ENCODE data around the gene HVCN1. TPM values are rescaled to one million over a fixed set of nuclear protein-coding genes. Genes with fewer than 3 reads are reported as not detected.
"Not testable (repeated sequence)": the region's sequence is repeated elsewhere in the genome, so short reads cannot be mapped to it uniquely, and the experiment has no call there.

Gene HVCN1
- total RNA-seq, 1 donor from 2014 or later = 1.4 TPM

DNA sequence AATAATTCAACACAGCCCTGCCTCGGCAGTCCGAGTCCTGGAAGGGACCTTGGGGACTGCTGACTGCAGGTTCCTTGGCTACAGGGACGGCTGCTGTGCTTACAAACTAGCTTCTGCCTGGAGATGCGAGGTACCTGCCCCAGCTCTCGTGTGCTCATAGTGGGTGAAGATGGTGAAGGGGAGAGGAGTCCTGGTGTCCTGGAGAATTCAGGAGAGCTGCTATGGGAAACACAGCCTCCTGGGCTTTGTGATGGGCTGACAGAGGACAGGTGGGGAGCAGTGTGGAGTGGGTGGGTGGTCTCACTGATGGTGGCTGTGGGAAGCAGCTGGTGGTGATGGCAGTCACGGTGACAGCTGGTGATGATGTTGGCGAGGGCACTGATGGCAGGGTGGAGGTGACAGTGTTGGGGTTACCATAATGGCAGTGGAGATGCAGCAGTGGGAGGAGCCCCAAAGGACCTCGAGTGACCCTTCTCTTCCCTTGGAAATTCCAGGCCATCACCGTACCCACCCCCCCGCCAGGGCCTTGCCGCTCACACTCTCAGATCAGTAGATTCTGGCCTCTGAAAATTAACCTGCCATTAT is 32.8 kb downstream of the HVCN1 start:
- DNase-seq (ENCODE audit: low read depth) = no peak
- no peak overlapping the region for H3K4me3 ChIP-seq (ENCODE audit: low read depth, low read length)
- TF ChIP-seq, protein P1, sequence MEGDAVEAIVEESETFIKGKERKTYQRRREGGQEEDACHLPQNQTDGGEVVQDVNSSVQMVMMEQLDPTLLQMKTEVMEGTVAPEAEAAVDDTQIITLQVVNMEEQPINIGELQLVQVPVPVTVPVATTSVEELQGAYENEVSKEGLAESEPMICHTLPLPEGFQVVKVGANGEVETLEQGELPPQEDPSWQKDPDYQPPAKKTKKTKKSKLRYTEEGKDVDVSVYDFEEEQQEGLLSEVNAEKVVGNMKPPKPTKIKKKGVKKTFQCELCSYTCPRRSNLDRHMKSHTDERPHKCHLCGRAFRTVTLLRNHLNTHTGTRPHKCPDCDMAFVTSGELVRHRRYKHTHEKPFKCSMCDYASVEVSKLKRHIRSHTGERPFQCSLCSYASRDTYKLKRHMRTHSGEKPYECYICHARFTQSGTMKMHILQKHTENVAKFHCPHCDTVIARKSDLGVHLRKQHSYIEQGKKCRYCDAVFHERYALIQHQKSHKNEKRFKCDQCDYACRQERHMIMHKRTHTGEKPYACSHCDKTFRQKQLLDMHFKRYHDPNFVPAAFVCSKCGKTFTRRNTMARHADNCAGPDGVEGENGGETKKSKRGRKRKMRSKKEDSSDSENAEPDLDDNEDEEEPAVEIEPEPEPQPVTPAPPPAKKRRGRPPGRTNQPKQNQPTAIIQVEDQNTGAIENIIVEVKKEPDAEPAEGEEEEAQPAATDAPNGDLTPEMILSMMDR (conservative IDR thresholded peaks at IDR 0.05; ENCODE audit: low read depth, low read length) = no peak

DNA sequence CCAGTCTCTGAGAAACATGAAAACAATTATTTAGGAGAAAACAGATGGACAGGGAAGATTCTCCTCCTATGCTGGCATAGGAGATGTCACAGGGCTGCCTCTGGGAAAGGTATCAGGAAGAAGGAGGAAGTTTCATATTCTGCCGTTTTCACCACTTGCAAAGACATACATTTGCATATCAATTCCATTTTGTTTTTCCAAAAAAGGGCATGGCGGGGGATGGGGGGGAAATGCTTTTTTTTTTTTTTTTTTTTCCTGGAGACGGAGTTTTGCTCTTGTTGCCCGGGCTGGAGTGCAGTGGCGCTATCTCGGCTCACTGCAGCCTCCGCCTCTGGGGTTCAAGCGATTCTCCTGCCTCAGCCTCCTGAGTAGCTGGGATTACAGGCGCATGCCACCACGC is 34.7 kb downstream of the HVCN1 start:
- not testable (repeated sequence) for H3K4me3 ChIP-seq (ENCODE audit: low read depth, low read length); DNase-seq (ENCODE audit: low read depth)

DNA sequence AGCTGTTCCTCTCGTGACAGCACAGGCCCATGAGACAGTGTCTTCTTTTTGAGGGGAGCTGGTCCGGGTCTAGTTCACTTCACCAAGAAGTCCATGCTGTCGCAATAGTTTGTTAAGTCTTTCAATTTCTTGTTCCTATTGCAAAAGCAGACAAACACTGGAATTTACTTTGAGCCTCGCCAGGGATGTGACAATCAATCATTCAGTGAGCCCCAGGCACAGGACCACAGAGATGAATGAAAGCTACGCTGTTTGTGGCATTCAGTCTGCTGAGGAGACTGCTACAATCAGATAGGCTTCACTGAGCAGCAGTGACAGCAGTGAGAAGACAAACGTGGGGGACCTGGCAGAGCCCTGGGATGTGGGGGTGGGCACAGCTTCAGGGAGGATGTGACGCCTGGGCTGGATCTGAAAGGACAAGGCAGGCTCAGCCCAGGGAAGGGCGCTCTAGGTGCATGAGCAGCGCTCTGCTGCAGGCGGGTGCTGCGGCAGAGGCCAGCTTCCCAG is 39.5 kb downstream of the HVCN1 start:
- no peak for DNase-seq (ENCODE audit: low read depth)
- TF ChIP-seq, protein P1 (conservative IDR thresholded peaks at IDR 0.05; ENCODE audit: low read depth, low read length) = no peak
- H3K4me3 ChIP-seq (ENCODE audit: low read depth, low read length) = no peak overlapping the region

DNA sequence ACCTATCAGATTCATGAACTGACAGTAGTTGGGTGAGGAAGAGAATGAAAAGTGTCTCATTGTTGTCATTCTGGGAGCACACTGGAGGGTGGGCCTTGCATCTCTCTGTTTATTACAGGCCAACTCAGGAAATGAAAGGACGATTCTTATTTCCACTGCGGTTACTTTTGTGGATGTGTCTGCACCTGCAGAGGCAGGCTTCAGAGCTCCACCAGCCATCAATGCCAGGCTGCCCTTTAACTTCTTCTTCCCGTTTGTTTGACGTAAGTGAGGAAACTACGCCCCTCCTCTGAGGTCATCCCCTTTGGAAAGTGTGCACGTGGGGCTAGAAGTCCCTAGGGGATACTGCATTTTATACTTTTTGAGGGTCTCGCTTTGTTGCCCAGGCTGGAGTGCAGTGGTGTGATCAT is 41.3 kb downstream of the HVCN1 start:
- H3K4me3 ChIP-seq (ENCODE audit: low read depth, low read length) = no peak overlapping the region
- TF ChIP-seq, protein P1 (conservative IDR thresholded peaks at IDR 0.05; ENCODE audit: low read depth, low read length) = no peak
- DNase-seq (ENCODE audit: low read depth) = no peak

DNA sequence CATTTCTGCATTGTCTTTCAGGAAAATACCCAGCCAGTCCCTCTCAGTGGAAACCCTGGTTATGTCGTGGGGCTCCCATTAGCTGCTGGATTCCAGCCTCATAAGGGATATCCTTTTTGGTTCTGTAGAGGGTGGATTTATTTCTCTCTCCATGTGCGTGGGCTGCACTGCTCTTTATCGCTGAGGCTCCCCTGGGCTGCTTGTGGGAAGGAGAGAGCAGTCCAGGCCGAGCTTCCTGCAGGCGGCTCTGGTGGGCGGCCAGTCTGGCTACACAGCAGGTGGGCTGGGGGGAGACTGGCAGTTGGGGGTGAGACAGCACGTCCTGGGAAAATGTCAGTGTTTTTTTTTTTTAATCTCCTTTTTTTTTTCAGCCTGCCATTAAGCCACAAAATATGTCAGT is 47.4 kb downstream of the HVCN1 start:
- TF ChIP-seq, protein P1 (conservative IDR thresholded peaks at IDR 0.05; ENCODE audit: low read depth, low read length) = no peak
- no peak for DNase-seq (ENCODE audit: low read depth)
- no peak overlapping the region for H3K4me3 ChIP-seq (ENCODE audit: low read depth, low read length)

DNA sequence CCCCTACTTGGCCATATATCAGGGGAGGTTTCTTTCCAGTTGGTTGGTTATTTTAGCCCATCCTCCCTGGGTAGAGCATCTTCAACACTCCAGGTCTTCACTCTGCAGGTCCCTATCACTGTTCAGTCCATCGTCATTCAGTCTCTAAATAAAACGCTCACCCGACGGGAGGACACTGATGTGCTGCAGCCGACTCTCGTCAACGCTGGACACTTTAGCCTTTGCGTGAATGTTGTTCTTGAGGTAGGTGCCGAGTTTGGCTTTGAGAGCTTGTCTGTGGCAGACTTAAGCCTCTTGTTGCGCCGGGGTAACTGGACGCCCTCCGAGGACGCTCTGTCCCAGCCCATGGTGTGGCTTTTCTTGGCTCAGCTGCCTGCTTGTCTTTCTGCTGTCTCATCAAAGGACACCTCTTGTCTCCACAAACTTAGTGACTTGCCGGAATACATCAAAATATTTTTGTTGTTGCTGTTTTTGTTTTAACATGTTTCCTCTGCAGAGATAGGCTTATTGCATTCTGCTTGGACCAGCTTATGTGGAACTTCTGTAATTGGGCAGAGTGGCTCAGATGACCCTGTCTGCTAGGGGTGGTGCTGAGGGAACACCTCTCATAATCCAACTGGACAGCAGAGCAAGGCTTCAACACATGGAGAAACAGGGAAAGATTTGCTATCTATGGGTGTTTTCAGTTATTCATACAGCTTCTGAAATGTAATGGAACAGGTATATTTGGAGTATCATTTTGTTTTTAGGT is 48.5 kb downstream of the HVCN1 start:
- TF ChIP-seq, protein P1 (conservative IDR thresholded peaks at IDR 0.05; ENCODE audit: low read depth, low read length) = no peak
- no peak for DNase-seq (ENCODE audit: low read depth)
- no peak overlapping the region for H3K4me3 ChIP-seq (ENCODE audit: low read depth, low read length)

DNA sequence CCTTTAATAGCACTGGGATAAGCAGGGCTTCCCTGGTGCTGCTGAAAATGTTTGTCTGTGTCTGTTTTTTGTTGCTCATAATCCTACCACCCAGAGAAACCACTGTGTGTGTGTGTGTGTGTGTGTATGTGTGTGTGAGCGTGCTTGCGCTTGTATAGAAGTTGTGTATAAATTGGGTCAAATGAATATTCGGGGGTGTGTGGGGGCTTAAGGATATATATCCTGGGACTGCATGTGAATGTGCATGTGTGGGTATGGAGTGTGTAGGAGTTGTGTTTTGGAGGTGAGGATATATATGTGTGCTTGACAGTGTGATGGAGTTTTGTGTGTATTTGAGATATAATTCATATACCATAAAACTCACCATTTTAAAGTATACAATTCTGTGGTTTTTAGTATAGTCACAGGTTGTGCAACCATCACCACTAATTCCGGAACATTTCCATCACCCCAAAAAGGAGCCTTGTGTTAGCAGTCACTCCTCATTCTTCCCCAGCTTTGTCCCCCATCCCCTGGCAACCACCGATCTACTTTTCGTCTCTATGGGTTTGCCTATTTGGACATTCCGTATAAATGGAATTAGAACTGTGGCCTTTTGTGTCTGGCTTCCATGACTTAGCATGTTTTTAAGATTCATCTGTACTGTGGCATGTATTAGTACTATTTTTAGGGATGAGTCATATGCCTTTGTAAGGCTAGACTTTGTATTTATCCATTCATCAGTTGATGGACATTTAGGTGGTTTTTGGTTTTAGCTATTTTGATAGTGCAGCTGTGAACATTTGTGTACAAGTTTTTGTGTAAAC is 49.4 kb downstream of the HVCN1 start:
- H3K4me3 ChIP-seq (ENCODE audit: low read depth, low read length) = no peak overlapping the region
- DNase-seq (ENCODE audit: low read depth) = no peak
- TF ChIP-seq, protein P1 (conservative IDR thresholded peaks at IDR 0.05; ENCODE audit: low read depth, low read length) = no peak

All from epithelial cell of proximal tubule (primary cell).